Omental fat pad (tissue), 4 donors: ENCODE results near the gene DPYD. TPM values are rescaled to one million over a fixed set of nuclear protein-coding genes. Genes with fewer than 3 reads are reported as not detected.

ENCODE experiments used
- ATAC-seq: fragments of 150-250 bp; one replicate; pipeline ENCODE4 v1.9.1; 2016; ENCODE audit warnings: mild to moderate bottlenecking, moderate library complexity; ENCODE audit not compliant: low FRiP score
- DNase-seq: peaks from one replicate; pipeline ENCODE4 v3.0.0-alpha.2; 2019; ENCODE audit warnings: low spot score
- total RNA-seq, 4 donors: library from RNA; depleted of rRNA; stranded (reverse); fragments of >200 nt; gene quantifications; one replicate each; pipeline ENCODE4 v1.1.0, GENCODE V29; 2016
- TF ChIP-seq, protein P1 (sequence below), 3 donors: fragments of 450-650 bp; IDR thresholded peaks; one replicate each; pipeline ENCODE4 v1.5.1; 2016 to 2017; ENCODE audit warnings: antibody characterized with exemption in 3 of 3, mild to moderate bottlenecking in 3 of 3, moderate library complexity in 2 of 3

The DPYD gene
- total RNA-seq, 4 donors from 2014 or later, result 52.5 to 86.4 (median 60.3) TPM

- DNase-seq, result no peak
- TF ChIP-seq, protein P1, sequence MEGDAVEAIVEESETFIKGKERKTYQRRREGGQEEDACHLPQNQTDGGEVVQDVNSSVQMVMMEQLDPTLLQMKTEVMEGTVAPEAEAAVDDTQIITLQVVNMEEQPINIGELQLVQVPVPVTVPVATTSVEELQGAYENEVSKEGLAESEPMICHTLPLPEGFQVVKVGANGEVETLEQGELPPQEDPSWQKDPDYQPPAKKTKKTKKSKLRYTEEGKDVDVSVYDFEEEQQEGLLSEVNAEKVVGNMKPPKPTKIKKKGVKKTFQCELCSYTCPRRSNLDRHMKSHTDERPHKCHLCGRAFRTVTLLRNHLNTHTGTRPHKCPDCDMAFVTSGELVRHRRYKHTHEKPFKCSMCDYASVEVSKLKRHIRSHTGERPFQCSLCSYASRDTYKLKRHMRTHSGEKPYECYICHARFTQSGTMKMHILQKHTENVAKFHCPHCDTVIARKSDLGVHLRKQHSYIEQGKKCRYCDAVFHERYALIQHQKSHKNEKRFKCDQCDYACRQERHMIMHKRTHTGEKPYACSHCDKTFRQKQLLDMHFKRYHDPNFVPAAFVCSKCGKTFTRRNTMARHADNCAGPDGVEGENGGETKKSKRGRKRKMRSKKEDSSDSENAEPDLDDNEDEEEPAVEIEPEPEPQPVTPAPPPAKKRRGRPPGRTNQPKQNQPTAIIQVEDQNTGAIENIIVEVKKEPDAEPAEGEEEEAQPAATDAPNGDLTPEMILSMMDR (IDR thresholded peaks at IDR 0.05), result no peak
- no peak for ATAC-seq
These were observed 181.2 kb downstream of the DPYD start for GRCh38 chr1:97739596-97740103.

- ATAC-seq (no peak), DNase-seq (no peak)
- TF ChIP-seq, protein P1 (IDR thresholded peaks at IDR 0.05), result no peak
These were observed 182.6 kb downstream of the DPYD start for GRCh38 chr1:97738270-97738669.

- ATAC-seq (no peak), DNase-seq (no peak)
- TF ChIP-seq, protein P1 (IDR thresholded peaks at IDR 0.05), result no peak
These were observed 190.6 kb downstream of the DPYD start for GRCh38 chr1:97730271-97730670.

- TF ChIP-seq, protein P1 (IDR thresholded peaks at IDR 0.05), result no peak
- no peak for DNase-seq
- ATAC-seq, result no peak
These were observed 192.4 kb downstream of the DPYD start for GRCh38 chr1:97728436-97728835.

DNA sequence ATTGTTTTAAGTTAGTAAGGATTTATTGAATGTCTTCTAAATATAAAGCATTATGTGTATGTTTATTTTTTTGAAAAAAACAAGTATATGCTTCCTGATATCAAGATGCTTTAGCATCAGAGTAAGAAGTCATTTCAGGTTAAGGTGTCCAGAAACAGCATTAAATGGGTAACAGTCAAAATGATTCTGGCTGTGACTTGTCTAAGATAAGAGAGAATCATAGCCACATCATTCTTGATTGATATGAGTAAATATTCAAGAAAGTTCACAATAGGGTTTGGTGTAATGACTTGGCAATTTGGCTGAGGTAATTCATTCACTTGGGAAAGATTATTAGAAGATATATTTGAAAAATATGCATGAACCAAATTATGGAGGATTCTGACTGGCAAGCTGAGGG is 193.8 kb downstream of the DPYD start:
- TF ChIP-seq, protein P1 (IDR thresholded peaks at IDR 0.05), result no peak
- no peak for ATAC-seq
- no peak for DNase-seq

DNA sequence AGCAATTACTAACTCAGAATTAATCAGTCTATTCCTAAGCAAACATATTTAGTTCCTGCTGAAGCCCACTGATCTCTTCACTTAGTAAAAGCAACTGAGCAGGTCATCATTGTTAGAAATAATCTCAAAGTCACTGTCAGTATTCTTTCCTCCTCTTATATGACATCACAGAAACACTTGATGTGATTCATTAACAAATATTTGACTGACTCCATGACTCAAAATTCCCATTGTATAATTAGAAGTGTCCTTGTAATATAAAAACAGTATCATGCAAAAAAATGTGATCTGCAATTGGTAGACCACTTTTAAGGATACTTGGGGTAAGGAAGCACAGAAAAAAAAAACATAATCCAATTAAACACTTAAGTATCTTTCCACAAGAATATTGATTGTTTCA is 194.4 kb downstream of the DPYD start:
- ATAC-seq (no peak), DNase-seq (no peak)
- TF ChIP-seq, protein P1 (IDR thresholded peaks at IDR 0.05), result no peak

DNA sequence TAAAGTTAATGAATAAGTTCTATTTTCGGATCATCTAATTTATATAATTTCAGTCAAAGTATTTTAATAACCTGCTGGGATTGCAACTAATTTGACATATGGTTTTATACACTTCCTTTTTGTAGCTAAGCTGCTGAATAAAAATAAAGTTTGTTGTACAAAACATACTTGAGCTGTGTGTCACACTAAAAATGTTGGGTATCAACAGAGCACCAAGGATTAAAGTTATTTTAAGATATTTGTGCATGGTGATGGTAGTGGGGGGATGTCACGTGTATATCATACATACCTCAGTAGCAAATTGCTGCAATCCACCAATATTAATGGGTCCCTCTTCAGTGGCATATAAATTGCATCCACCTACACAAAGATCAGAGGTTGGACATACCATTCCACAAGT is 199.6 kb downstream of the DPYD start:
- no peak for ATAC-seq

More for the DNA sequence above, 199.6 kb downstream of the DPYD start:
- no peak for DNase-seq
- TF ChIP-seq, protein P1 (IDR thresholded peaks at IDR 0.05), result no peak
